HepG2 (cell line): Measurements from ENCODE around the gene SHISA5. TPM values are rescaled to one million over a fixed set of nuclear protein-coding genes. Genes with fewer than 3 reads are reported as not detected.

Experiments
- BORCS8-MEF2B ChIP-seq: sonication (generic); formaldehyde crosslinking; IDR thresholded peaks from 2 replicates; pipeline ENCODE4 v1.8.0; 2022; ENCODE audit warnings: mild to moderate bottlenecking, missing genetic modification reagents
- CREM ChIP-seq, 2 experiments: sonication (generic) in 1 of 2; formaldehyde crosslinking in 1 of 2; IDR thresholded peaks; 2 replicates each; pipeline versions ENCODE4 v1.4.0 to v1.6.1; 2016 to 2020; ENCODE audit warnings: antibody characterized with exemption in 1 of 2, mild to moderate bottlenecking in 1 of 2, missing genetic modification reagents in 1 of 2
- EED ChIP-seq: sonication (generic); formaldehyde crosslinking; IDR thresholded peaks from 2 replicates; pipeline ENCODE4 v1.5.0; 2020; ENCODE audit warnings: mild to moderate bottlenecking, missing genetic modification reagents
- HOXA5 ChIP-seq: sonication (generic); formaldehyde crosslinking; IDR thresholded peaks from 2 replicates; pipeline ENCODE4 v1.4.0; 2020; ENCODE audit warnings: missing genetic modification reagents
- HOXD1 ChIP-seq: sonication (generic); formaldehyde crosslinking; IDR thresholded peaks from 2 replicates; pipeline ENCODE4 v1.5.0; 2020; ENCODE audit warnings: missing genetic modification reagents
- MIXL1 ChIP-seq: IDR thresholded peaks from 2 replicates; pipeline ENCODE4 v1.6.1; 2016
- SCMH1 ChIP-seq: sonication (generic); formaldehyde crosslinking; IDR thresholded peaks from 2 replicates; pipeline ENCODE4 v1.9.0; 2021; ENCODE audit warnings: missing genetic modification reagents, mild to moderate bottlenecking, borderline replicate concordance
- SP4 ChIP-seq: sonication (generic); formaldehyde crosslinking; IDR thresholded peaks from 2 replicates; pipeline ENCODE4 v1.8.1; 2023; ENCODE audit warnings: mild to moderate bottlenecking, missing genetic modification reagents
- ZMYM4 ChIP-seq: sonication (generic); formaldehyde crosslinking; IDR thresholded peaks from 2 replicates; pipeline ENCODE4 v1.8.1; 2023; ENCODE audit warnings: mild to moderate bottlenecking, missing genetic modification reagents
- ZNF230 ChIP-seq: sonication (generic); formaldehyde crosslinking; IDR thresholded peaks from 2 replicates; pipeline ENCODE4 v1.4.0; 2020; ENCODE audit warnings: mild to moderate bottlenecking, missing genetic modification reagents
- ZNF432 ChIP-seq: sonication (generic); formaldehyde crosslinking; IDR thresholded peaks from 2 replicates; pipeline ENCODE4 v1.5.0; 2020; ENCODE audit warnings: missing genetic modification reagents, mild to moderate bottlenecking, borderline replicate concordance
- ZNF451 ChIP-seq: sonication (generic); formaldehyde crosslinking; IDR thresholded peaks from 2 replicates; pipeline ENCODE4 v1.5.0; 2020; ENCODE audit warnings: mild to moderate bottlenecking, missing genetic modification reagents
- ZNF510 ChIP-seq: sonication (generic); formaldehyde crosslinking; IDR thresholded peaks from 2 replicates; pipeline ENCODE4 v1.4.0; 2020; ENCODE audit warnings: low read depth, mild to moderate bottlenecking, missing genetic modification reagents
- ZNF546 ChIP-seq: sonication (generic); formaldehyde crosslinking; conservative IDR thresholded peaks from 2 replicates; pipeline ENCODE4 v1.8.1; 2023; ENCODE audit warnings: mild to moderate bottlenecking, missing genetic modification reagents
- ZNF552 ChIP-seq: sonication (generic); formaldehyde crosslinking; IDR thresholded peaks from 2 replicates; pipeline ENCODE4 v1.9.0; 2022; ENCODE audit warnings: missing genetic modification reagents, mild to moderate bottlenecking, borderline replicate concordance
- ZNF674 ChIP-seq: sonication (generic); formaldehyde crosslinking; IDR thresholded peaks from 2 replicates; pipeline ENCODE4 v1.5.0; 2020; ENCODE audit warnings: low read depth, mild to moderate bottlenecking, missing genetic modification reagents
- polyA plus RNA-seq, 8 experiments: library from polyadenylated mRNA; depleted of rRNA in 3 of 8; stranded (reverse) in 7 of 8; unstranded in 1 of 8; fragments of >200 nt; fragmentation: Illumina TruSeq in 4 of 8; extraction: Trizol in 4 of 8; gene quantifications; 2 replicates each; pipeline versions ENCODE4 v1.2.1 to v1.2.3, GENCODE V29; 2011 to 2016; ENCODE audit warnings: low read depth in 4 of 8, missing spikeins in 1 of 8, mixed read lengths in 1 of 8; ENCODE audit not compliant: insufficient read depth in 1 of 8
- total RNA-seq, 5 experiments: library from RNA; depleted of rRNA; stranded (reverse); fragments of >200 nt; fragmentation: Illumina TruSeq; extraction: Trizol; gene quantifications; 2 replicates each; pipeline ENCODE4 v1.2.3, GENCODE V29; 2016; ENCODE audit warnings: low read depth in 1 of 5
- TF ChIP-seq, protein P1 (sequence below), 2 experiments: IDR thresholded peaks; 2 replicates each; pipeline ENCODE4 v1.6.1; 2011 to 2012; ENCODE audit warnings: low read length in 2 of 2, borderline replicate concordance in 1 of 2, low read depth in 1 of 2, mild to moderate bottlenecking in 1 of 2, moderate library complexity in 1 of 2
- TF ChIP-seq, protein P2 (sequence below): IDR thresholded peaks from 2 replicates; pipeline ENCODE4 v1.6.1; 2012; ENCODE audit warnings: inconsistent platforms
- TF ChIP-seq, protein P3 (sequence below): sonication (generic); formaldehyde crosslinking; IDR thresholded peaks from 2 replicates; pipeline ENCODE4 v1.5.0; 2020; ENCODE audit warnings: mild to moderate bottlenecking, missing genetic modification reagents
- TF ChIP-seq, protein P4 (sequence below): IDR thresholded peaks from 2 replicates; pipeline ENCODE4 v1.6.1; 2018; ENCODE audit warnings: missing genetic modification reagents

The SHISA5 gene
- total and polyA plus RNA-seq, 2 of the 13 experiments (the other 11 are each of a cell fraction or from before 2014, with no cell fraction given) = 75.8 to 91.4 TPM

DNA sequence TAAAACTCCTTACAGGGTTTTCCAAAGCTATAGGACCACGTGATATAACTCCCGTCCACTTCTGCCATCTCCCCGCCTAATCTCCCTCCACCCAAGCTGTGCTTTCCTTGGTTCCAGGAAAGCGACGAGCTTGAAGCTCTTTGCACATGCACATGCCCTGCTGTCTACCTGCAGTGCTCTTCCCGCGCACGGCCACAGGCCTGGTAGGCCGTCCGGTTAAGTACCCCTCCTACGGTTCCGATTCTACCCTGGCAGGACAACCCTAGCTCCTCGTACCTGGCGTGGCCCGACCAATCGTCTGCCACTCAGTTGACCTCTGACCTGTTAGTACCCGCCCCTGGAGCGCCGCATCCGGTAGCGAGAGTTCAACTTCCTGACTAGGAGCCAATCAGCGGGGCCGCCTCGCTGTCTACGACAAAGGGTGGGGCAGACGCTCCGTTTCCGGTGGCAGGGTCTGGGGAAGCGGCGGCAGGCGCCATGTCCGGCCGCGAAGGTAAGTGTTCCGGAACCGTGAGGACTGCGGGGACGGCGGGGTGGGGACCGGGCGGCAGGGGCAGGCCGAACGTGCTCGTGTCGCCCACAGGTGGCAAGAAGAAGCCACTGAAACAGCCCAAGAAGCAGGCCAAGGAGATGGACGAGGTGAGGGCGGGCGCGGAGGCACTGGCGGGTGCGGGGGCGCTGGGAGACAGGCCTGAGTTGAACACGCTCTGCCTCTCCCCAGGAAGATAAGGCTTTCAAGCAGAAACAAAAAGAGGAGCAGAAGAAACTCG lies 64.0 kb downstream of the SHISA5 start, which contains the start of the genes CCDC51 and TMA7 (continued):
- TF ChIP-seq ZNF451 (CRISPR knock-in tag) (peak; percentile 89; the same call in 1 of the 2 replicates), ZNF230 (CRISPR knock-in tag) (peak; percentile 89; the same call in 1 of the 2 replicates), HOXD1 (CRISPR knock-in tag) (0 out of 2 replicates have a peak, but pooled peaks have one; percentile 2), SP4 (peak; percentile 92), ZMYM4 (CRISPR knock-in tag) (peak; percentile 88), BORCS8-MEF2B (peak; percentile 62), ZNF674 (CRISPR knock-in tag) (peak; percentile 97; the same call in 1 of the 2 replicates), EED (peak; percentile 75), ZNF432 (no peak), HOXA5 (CRISPR knock-in tag) (peak; percentile 63; the same call in 1 of the 2 replicates), MIXL1 (peak; percentile 82), SCMH1 (CRISPR knock-in tag) (no peak), CREM (IDR thresholded peaks at IDR 0.05) (peak; percentile 93), CREM (CRISPR knock-in tag; IDR thresholded peaks at IDR 0.05) (peak; percentile 33; the same call in 1 of the 2 replicates), ZNF546 (CRISPR knock-in tag) (no peak; the same call in 1 of the 2 replicates), ZNF552 (CRISPR knock-in tag) (peak; percentile 43; the same call in 1 of the 2 replicates), ZNF510 (CRISPR knock-in tag) (peak; percentile 80; the same call in 1 of the 2 replicates)
- TF ChIP-seq, protein P1, sequence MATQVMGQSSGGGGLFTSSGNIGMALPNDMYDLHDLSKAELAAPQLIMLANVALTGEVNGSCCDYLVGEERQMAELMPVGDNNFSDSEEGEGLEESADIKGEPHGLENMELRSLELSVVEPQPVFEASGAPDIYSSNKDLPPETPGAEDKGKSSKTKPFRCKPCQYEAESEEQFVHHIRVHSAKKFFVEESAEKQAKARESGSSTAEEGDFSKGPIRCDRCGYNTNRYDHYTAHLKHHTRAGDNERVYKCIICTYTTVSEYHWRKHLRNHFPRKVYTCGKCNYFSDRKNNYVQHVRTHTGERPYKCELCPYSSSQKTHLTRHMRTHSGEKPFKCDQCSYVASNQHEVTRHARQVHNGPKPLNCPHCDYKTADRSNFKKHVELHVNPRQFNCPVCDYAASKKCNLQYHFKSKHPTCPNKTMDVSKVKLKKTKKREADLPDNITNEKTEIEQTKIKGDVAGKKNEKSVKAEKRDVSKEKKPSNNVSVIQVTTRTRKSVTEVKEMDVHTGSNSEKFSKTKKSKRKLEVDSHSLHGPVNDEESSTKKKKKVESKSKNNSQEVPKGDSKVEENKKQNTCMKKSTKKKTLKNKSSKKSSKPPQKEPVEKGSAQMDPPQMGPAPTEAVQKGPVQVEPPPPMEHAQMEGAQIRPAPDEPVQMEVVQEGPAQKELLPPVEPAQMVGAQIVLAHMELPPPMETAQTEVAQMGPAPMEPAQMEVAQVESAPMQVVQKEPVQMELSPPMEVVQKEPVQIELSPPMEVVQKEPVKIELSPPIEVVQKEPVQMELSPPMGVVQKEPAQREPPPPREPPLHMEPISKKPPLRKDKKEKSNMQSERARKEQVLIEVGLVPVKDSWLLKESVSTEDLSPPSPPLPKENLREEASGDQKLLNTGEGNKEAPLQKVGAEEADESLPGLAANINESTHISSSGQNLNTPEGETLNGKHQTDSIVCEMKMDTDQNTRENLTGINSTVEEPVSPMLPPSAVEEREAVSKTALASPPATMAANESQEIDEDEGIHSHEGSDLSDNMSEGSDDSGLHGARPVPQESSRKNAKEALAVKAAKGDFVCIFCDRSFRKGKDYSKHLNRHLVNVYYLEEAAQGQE (IDR thresholded peaks at IDR 0.05; ENCODE audit: borderline replicate concordance in 1 of 2, low read depth in 1 of 2, low read length in 2 of 2) = no peak
- TF ChIP-seq, protein P2, sequence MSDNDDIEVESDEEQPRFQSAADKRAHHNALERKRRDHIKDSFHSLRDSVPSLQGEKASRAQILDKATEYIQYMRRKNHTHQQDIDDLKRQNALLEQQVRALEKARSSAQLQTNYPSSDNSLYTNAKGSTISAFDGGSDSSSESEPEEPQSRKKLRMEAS = peak; percentile 96
- TF ChIP-seq, protein P3, sequence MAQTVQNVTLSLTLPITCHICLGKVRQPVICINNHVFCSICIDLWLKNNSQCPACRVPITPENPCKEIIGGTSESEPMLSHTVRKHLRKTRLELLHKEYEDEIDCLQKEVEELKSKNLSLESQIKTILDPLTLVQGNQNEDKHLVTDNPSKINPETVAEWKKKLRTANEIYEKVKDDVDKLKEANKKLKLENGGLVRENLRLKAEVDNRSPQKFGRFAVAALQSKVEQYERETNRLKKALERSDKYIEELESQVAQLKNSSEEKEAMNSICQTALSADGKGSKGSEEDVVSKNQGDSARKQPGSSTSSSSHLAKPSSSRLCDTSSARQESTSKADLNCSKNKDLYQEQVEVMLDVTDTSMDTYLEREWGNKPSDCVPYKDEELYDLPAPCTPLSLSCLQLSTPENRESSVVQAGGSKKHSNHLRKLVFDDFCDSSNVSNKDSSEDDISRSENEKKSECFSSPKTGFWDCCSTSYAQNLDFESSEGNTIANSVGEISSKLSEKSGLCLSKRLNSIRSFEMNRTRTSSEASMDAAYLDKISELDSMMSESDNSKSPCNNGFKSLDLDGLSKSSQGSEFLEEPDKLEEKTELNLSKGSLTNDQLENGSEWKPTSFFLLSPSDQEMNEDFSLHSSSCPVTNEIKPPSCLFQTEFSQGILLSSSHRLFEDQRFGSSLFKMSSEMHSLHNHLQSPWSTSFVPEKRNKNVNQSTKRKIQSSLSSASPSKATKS (CRISPR knock-in tag) = no peak
- TF ChIP-seq, protein P4, sequence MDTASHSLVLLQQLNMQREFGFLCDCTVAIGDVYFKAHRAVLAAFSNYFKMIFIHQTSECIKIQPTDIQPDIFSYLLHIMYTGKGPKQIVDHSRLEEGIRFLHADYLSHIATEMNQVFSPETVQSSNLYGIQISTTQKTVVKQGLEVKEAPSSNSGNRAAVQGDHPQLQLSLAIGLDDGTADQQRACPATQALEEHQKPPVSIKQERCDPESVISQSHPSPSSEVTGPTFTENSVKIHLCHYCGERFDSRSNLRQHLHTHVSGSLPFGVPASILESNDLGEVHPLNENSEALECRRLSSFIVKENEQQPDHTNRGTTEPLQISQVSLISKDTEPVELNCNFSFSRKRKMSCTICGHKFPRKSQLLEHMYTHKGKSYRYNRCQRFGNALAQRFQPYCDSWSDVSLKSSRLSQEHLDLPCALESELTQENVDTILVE (CRISPR knock-in tag) = peak; percentile 89; the same call in 1 of the 2 replicates
